Endothelial cell of umbilical vein (primary cell): Measurements from ENCODE around the gene HAVCR1. TPM values are rescaled to one million over a fixed set of nuclear protein-coding genes. Genes with fewer than 3 reads are reported as not detected.

Experiments
- BruUV-seq: library from RNA; stranded (reverse); fragments of 400-500 nt; replicated peaks from 2 replicates; lab custom pipeline; 2021; lab: Mats Ljungman, UMichigan
- CTCF ChIA-PET: fragments of 300-600, 350-600 bp; sonication (Branson Sonifier 250); formaldehyde crosslinking; loops from one replicate; lab custom pipeline; 2021; ENCODE audit warnings: antibody characterized with exemption, inconsistent platforms; lab: Charles Lee
- POLR2A ChIA-PET: fragments of 300-600, 350-600 bp; sonication (Branson Sonifier 250); formaldehyde crosslinking; loops from one replicate; lab custom pipeline; 2021; ENCODE audit warnings: antibody characterized with exemption, inconsistent platforms; lab: Charles Lee
- DNase-seq: peaks from one replicate; pipeline ENCODE4 v3.0.0-alpha.2; 2011; ENCODE audit warnings: low read depth, low spot score
- FAIRE-seq: peaks from 2 replicates; lab custom pipeline; 2011; peaks lifted over from hg19 to GRCh38; lab: Jason Lieb, UNC
- H2AFZ ChIP-seq: 2 replicates; pipeline ENCODE4 v1.6.0; 2012; ENCODE audit warnings: low read depth, low read length, control low read depth, inconsistent platforms
- H3K27ac ChIP-seq: 2 replicates; pipeline ENCODE4 v1.5.1; 2011; ENCODE audit warnings: low read depth, mild to moderate bottlenecking, control low read depth, low read length, moderate library complexity; ENCODE audit not compliant: insufficient read depth
- H3K27me3 ChIP-seq, 2 experiments: 2 replicates each; pipeline versions ENCODE4 v1.6.0 to v1.6.1; 2011; ENCODE audit warnings: low read length in 2 of 2, mixed read lengths in 1 of 2; ENCODE audit not compliant: control insufficient read depth in 2 of 2, insufficient read depth in 2 of 2
- H3K36me3 ChIP-seq, 2 experiments: 2 replicates in 1 of 2; 3 replicates in 1 of 2; pipeline ENCODE4 v1.5.1; 2011; ENCODE audit warnings: low read length in 2 of 2, mild to moderate bottlenecking in 1 of 2, moderate library complexity in 1 of 2; ENCODE audit not compliant: control insufficient read depth in 2 of 2, insufficient read depth in 2 of 2; ENCODE audit errors: extremely low read depth in 1 of 2
- H3K4me1 ChIP-seq: 3 replicates; pipeline ENCODE4 v1.5.1; 2011; ENCODE audit warnings: mild to moderate bottlenecking, low read length; ENCODE audit not compliant: control insufficient read depth, insufficient read depth; ENCODE audit errors: extremely low read depth
- H3K4me2 ChIP-seq: 2 replicates; pipeline ENCODE4 v1.6.1; 2011; ENCODE audit warnings: low read length, control low read depth, mixed read lengths; ENCODE audit not compliant: insufficient read depth
- H3K4me3 ChIP-seq, 3 experiments: fragments of 200-600 bp in 1 of 3; sonication (generic), shearing (Covaris generic) in 1 of 3; replicated peaks in 1 of 3; 2 replicates each; pipeline ENCODE4 v1.5.1; 2011 to 2016; ENCODE audit warnings: control low read depth in 3 of 3, low read length in 3 of 3, mild to moderate bottlenecking in 2 of 3, inconsistent platforms in 1 of 3, low read depth in 1 of 3, moderate library complexity in 1 of 3; ENCODE audit not compliant: insufficient read depth in 1 of 3
- H3K79me2 ChIP-seq: 2 replicates; pipeline ENCODE4 v1.6.0; 2012; ENCODE audit warnings: low read length, inconsistent platforms; ENCODE audit not compliant: control insufficient read depth, insufficient read depth
- H3K9ac ChIP-seq: replicated peaks from 2 replicates; pipeline ENCODE3; 2011; ENCODE audit warnings: low read length, control low read depth; ENCODE audit not compliant: insufficient read depth; ENCODE audit errors: extremely low read depth
- H3K9me1 ChIP-seq: replicated peaks from 3 replicates; pipeline ENCODE4 v1.6.0; 2011; ENCODE audit warnings: mild to moderate bottlenecking, low read length; ENCODE audit not compliant: control insufficient read depth, insufficient read depth; ENCODE audit errors: extremely low read depth
- H3K9me3 ChIP-seq: replicated peaks from 2 replicates; pipeline ENCODE4 v1.5.1; 2012; ENCODE audit warnings: low read length, inconsistent platforms; ENCODE audit not compliant: control insufficient read depth, insufficient read depth
- H4K20me1 ChIP-seq: replicated peaks from 2 replicates; pipeline ENCODE3; 2011; ENCODE audit warnings: mild to moderate bottlenecking, low read length; ENCODE audit not compliant: control insufficient read depth, insufficient read depth; ENCODE audit errors: extremely low read depth
- CTCF ChIP-seq, 2 donors: IDR thresholded peaks; 1 replicate in 1 of 2; 2 replicates in 1 of 2; pipeline ENCODE4 v1.5.1; 2011; ENCODE audit warnings: low read length in 2 of 2, mild to moderate bottlenecking in 2 of 2, moderate library complexity in 2 of 2, control low read depth in 1 of 2, inconsistent platforms in 1 of 2, low read depth in 1 of 2; ENCODE audit not compliant: insufficient read depth in 1 of 2; ENCODE audit errors: extremely low read depth in 1 of 2
- EZH2 ChIP-seq: IDR thresholded peaks from 2 replicates; pipeline ENCODE4 v1.6.1; 2012; ENCODE audit warnings: borderline replicate concordance, low read depth, mild to moderate bottlenecking, moderate library complexity, low read length, inconsistent platforms; ENCODE audit not compliant: severe bottlenecking
- FOS ChIP-seq: IDR thresholded peaks from 2 replicates; pipeline ENCODE4 v1.6.1; 2011; ENCODE audit warnings: mild to moderate bottlenecking, low read length, moderate library complexity, borderline replicate concordance; ENCODE audit not compliant: insufficient read depth
- GATA2 ChIP-seq: IDR thresholded peaks from 2 replicates; pipeline ENCODE4 v1.7.0; 2011; ENCODE audit warnings: low read depth, mild to moderate bottlenecking, moderate library complexity, mixed read lengths, low read length; ENCODE audit not compliant: insufficient read length, insufficient read depth
- JUN ChIP-seq: IDR thresholded peaks from 2 replicates; pipeline ENCODE4 v1.6.1; 2011; ENCODE audit warnings: borderline replicate concordance, low read depth; ENCODE audit not compliant: insufficient read length, insufficient read depth
- MAX ChIP-seq: IDR thresholded peaks from 2 replicates; pipeline ENCODE4 v1.6.1; 2011; ENCODE audit not compliant: insufficient read depth, insufficient read length
- MYC ChIP-seq: IDR thresholded peaks from one replicate; pipeline ENCODE4 v1.6.1; 2011; ENCODE audit warnings: mild to moderate bottlenecking, low read depth, low read length
- POLR2A ChIP-seq: IDR thresholded peaks from 2 replicates; pipeline ENCODE4 v1.6.1; 2012; ENCODE audit warnings: low read depth, mild to moderate bottlenecking, control low read depth, low read length
- POLR2AphosphoS5 ChIP-seq: IDR thresholded peaks from 2 replicates; pipeline ENCODE4 v1.6.1; 2012; ENCODE audit warnings: low read depth, mild to moderate bottlenecking, control low read depth, low read length, moderate library complexity; ENCODE audit not compliant: insufficient read depth
- dilution Hi-C: fragments of 300-500 bp; cut with MboI; formaldehyde crosslinking; loops from one replicate; pipeline ENCODE4 v1.15.0; 2019; ENCODE audit warnings: low sequenced_read_pairs; ENCODE audit not compliant: extremely low pct_ligation_motif_present
- intact Hi-C: fragments of 100-400 bp; cut with micrococcal nuclease; formaldehyde crosslinking; loops from one replicate; pipeline ENCODE4 v1.10.0; 2022
- polyA plus RNA-seq, 4 experiments: library from polyadenylated mRNA; depleted of rRNA in 3 of 4; stranded (reverse) in 3 of 4; unstranded in 1 of 4; fragments of >200 nt; gene quantifications; 2 replicates each; pipeline versions ENCODE4 v1.2.1 to v1.2.3, GENCODE V29; 2011 to 2012; ENCODE audit warnings: missing spikeins in 1 of 4
- total RNA-seq: library from RNA; stranded (reverse); gene quantifications from 2 replicates; pipeline ENCODE4 v1.2.3, GENCODE V29; 2021

The HAVCR1 gene
- total and polyA plus RNA-seq, 2 donors (not counting 3 experiments of a cell fraction or from before 2014, with no cell fraction given), result not detected

GRCh38 chr5:156984064-156984463 is 74.9 kb downstream of the HAVCR1 start:
- H3K9me3 ChIP-seq, result no peaks in the 10 kb centered on the region
- no peaks in the 10 kb centered on the region for H3K27me3 ChIP-seq
- BruUV-seq, result no TSS peak
- H2AFZ ChIP-seq, result no peak overlapping the region
- intact Hi-C loops (no loop called here), dilution Hi-C loops (no loop called here)
- no peak overlapping the region for H3K9ac ChIP-seq
- no peak for DNase-seq
- H3K4me3 ChIP-seq, result no peak overlapping the region
- no peaks in the 10 kb centered on the region for H3K4me1 ChIP-seq
- H3K9me1 ChIP-seq, result no peaks in the 10 kb centered on the region
- no peaks in the 10 kb centered on the region for H3K79me2 ChIP-seq
- no peak for FAIRE-seq
- POLR2A ChIA-PET, result no interaction called here
- no peak overlapping the region for H3K4me2 ChIP-seq
- H4K20me1 ChIP-seq, result no peaks in the 10 kb centered on the region
- TF ChIP-seq MYC (no peak), POLR2AphosphoS5 (no peak), POLR2A (no peak), MAX (no peak), JUN (no peak), EZH2 (no peak), GATA2 (no peak), FOS (no peak), CTCF (IDR thresholded peaks at IDR 0.05; ENCODE audit: extremely low read depth in 1 of 2, insufficient read depth in 1 of 2, low read depth in 1 of 2, low read length in 2 of 2) (no peak)
- CTCF ChIA-PET, result no interaction called here
- no peaks in the 10 kb centered on the region for H3K36me3 ChIP-seq
- H3K27ac ChIP-seq, result no peak overlapping the region
